Stimulated activated naive CD4-positive, alpha-beta T cell (primary cell): ENCODE data around the gene AMPD1.

Experiments
- DNase-seq, 6 experiments: peaks; one replicate each; lab custom pipeline; 2025; lab: John Stamatoyannopoulos, UW

AMPD1 gene

GRCh38 chr1:114695430-114696058 is at the start of gene AMPD1:
TSS of gene AMPD1 (minus strand) at chr1:114695546. CDS start at chr1:114695471, 75 bp downstream.
- DNase-seq, result no peak

GRCh38 chr1:114741963-114742746 is 46.8 kb upstream of the AMPD1 start:
- no peak for DNase-seq

- DNase-seq, result no peak
Observed at GRCh38 chr1:114740331-114740730, 45.0 kb upstream of the AMPD1 start.

GRCh38 chr1:114737314-114737849 is 42.0 kb upstream of the AMPD1 start:
- no peak for DNase-seq

GRCh38 chr1:114735479-114735878 is 40.1 kb upstream of the AMPD1 start:
- no peak for DNase-seq

GRCh38 chr1:114729782-114730181 is 34.4 kb upstream of the AMPD1 start:
- DNase-seq, result no peak

- DNase-seq, result no peak
Observed at GRCh38 chr1:114728553-114728952, 33.2 kb upstream of the AMPD1 start.

GRCh38 chr1:114725230-114725629 is 29.9 kb upstream of the AMPD1 start:
- DNase-seq, result no peak

- no peak for DNase-seq
Observed at GRCh38 chr1:114723915-114724314, 28.6 kb upstream of the AMPD1 start.

- no peak for DNase-seq
Observed at GRCh38 chr1:114723457-114723856, 28.1 kb upstream of the AMPD1 start.

- DNase-seq, result no peak
Observed at GRCh38 chr1:114720492-114720891, 25.1 kb upstream of the AMPD1 start.

GRCh38 chr1:114719424-114719787 is 24.1 kb upstream of the AMPD1 start:
- no peak for DNase-seq

GRCh38 chr1:114718661-114719423 is 23.5 kb upstream of the AMPD1 start:
- no peak for DNase-seq

- peak; percentile 90 to 94 (median 92) for DNase-seq
Observed at GRCh38 chr1:114716304-114717170, 21.2 kb upstream of the AMPD1 start, which contains the start of gene NRAS. TSS of gene NRAS (minus strand) at chr1:114716771. CDS start at chr1:114716160, 611 bp downstream.

- no peak for DNase-seq
Observed at GRCh38 chr1:114715952-114716303, 20.6 kb upstream of the AMPD1 start.

GRCh38 chr1:114712977-114713376 is 17.6 kb upstream of the AMPD1 start:
- DNase-seq, result no peak

GRCh38 chr1:114710360-114710759 is 15.0 kb upstream of the AMPD1 start:
- no peak for DNase-seq

- no peak for DNase-seq
Observed at GRCh38 chr1:114707604-114708003, 12.3 kb upstream of the AMPD1 start.

GRCh38 chr1:114703242-114703641 is 7.9 kb upstream of the AMPD1 start:
- DNase-seq, result no peak

- DNase-seq, result no peak
Observed at GRCh38 chr1:114702737-114703136, 7.4 kb upstream of the AMPD1 start.

- no peak for DNase-seq
Observed at GRCh38 chr1:114701931-114702330, 6.6 kb upstream of the AMPD1 start.
